Astrocyte (in vitro differentiated cells and primary cell): ENCODE results near the gene FANCE. TPM values are rescaled to one million over a fixed set of nuclear protein-coding genes. Genes with fewer than 3 reads are reported as not detected.

Experiments used
- DNase-seq: peaks from one replicate; pipeline ENCODE4 v3.0.0-alpha.2; 2010; ENCODE audit warnings: low read depth
- FAIRE-seq: peaks from 2 replicates; lab custom pipeline; 2011; peaks lifted over from hg19 to GRCh38; lab: Jason Lieb, UNC
- H2AFZ ChIP-seq: 2 replicates; pipeline ENCODE4 v1.6.0; 2012; ENCODE audit warnings: low read depth, low read length, inconsistent platforms
- H3K27ac ChIP-seq: 2 replicates; pipeline ENCODE4 v1.5.1; 2011; ENCODE audit warnings: low read depth, low read length, inconsistent platforms
- H3K27me3 ChIP-seq: 2 replicates; pipeline ENCODE4 v1.6.0; 2011; ENCODE audit warnings: low read length, inconsistent platforms; ENCODE audit not compliant: insufficient read depth
- H3K36me3 ChIP-seq: 2 replicates; pipeline ENCODE4 v1.5.1; 2011; ENCODE audit warnings: low read length, inconsistent platforms; ENCODE audit not compliant: insufficient read depth
- H3K4me1 ChIP-seq: 2 replicates; pipeline ENCODE4 v1.5.1; 2011; ENCODE audit warnings: low read length, inconsistent platforms; ENCODE audit not compliant: insufficient read depth
- H3K4me2 ChIP-seq: 2 replicates; pipeline ENCODE4 v1.6.0; 2012; ENCODE audit warnings: low read length, inconsistent platforms
- H3K4me3 ChIP-seq: 2 replicates; pipeline ENCODE4 v1.5.1; 2011; ENCODE audit warnings: low read depth, mild to moderate bottlenecking, low read length, inconsistent platforms; ENCODE audit not compliant: insufficient read depth
- H3K79me2 ChIP-seq: 2 replicates; pipeline ENCODE4 v1.6.0; 2012; ENCODE audit warnings: mild to moderate bottlenecking, low read length, inconsistent platforms; ENCODE audit not compliant: insufficient read depth
- H3K9ac ChIP-seq: 2 replicates; pipeline ENCODE4 v1.6.0; 2012; ENCODE audit warnings: mild to moderate bottlenecking, low read length, inconsistent platforms
- H3K9me3 ChIP-seq: 2 replicates; pipeline ENCODE4 v1.5.1; 2012; ENCODE audit warnings: low read depth, mild to moderate bottlenecking, low read length, inconsistent platforms; ENCODE audit not compliant: insufficient read depth
- H4K20me1 ChIP-seq: 2 replicates; pipeline ENCODE4 v1.6.0; 2012; ENCODE audit warnings: low read length, inconsistent platforms; ENCODE audit not compliant: insufficient read depth
- H3K27ac Mint-ChIP-seq: one replicate; pipeline ENCODE4 v1.8.0; 2021; ENCODE audit warnings: mild to moderate bottlenecking, mixed read lengths; ENCODE audit not compliant: unreplicated experiment
- H3K27me3 Mint-ChIP-seq: one replicate; pipeline ENCODE4 v1.8.0; 2021; ENCODE audit warnings: low read depth, mixed read lengths; ENCODE audit not compliant: unreplicated experiment
- H3K36me3 Mint-ChIP-seq: one replicate; pipeline ENCODE4 v1.8.0; 2021; ENCODE audit warnings: low read depth, mixed read lengths; ENCODE audit not compliant: unreplicated experiment
- H3K4me1 Mint-ChIP-seq: one replicate; pipeline ENCODE4 v1.8.0; 2021; ENCODE audit warnings: low read depth, mixed read lengths; ENCODE audit not compliant: unreplicated experiment
- H3K4me3 Mint-ChIP-seq: one replicate; pipeline ENCODE4 v1.8.0; 2021; ENCODE audit warnings: mild to moderate bottlenecking, moderate library complexity, mixed read lengths; ENCODE audit not compliant: unreplicated experiment
- H3K9me3 Mint-ChIP-seq: one replicate; pipeline ENCODE4 v1.8.0; 2021; ENCODE audit warnings: mild to moderate bottlenecking, mixed read lengths; ENCODE audit not compliant: unreplicated experiment
- CTCF ChIP-seq: IDR thresholded peaks from 2 replicates; pipeline ENCODE4 v1.5.1; 2011; ENCODE audit warnings: low read depth, mild to moderate bottlenecking, inconsistent platforms, low read length, moderate library complexity; ENCODE audit not compliant: insufficient read depth
- EZH2 ChIP-seq: IDR thresholded peaks from 2 replicates; pipeline ENCODE4 v1.6.1; 2012; ENCODE audit warnings: mild to moderate bottlenecking, low read length, inconsistent platforms; ENCODE audit not compliant: insufficient read depth
- total RNA-seq: library from RNA; stranded (reverse); gene quantifications from 2 replicates; pipeline ENCODE4 v1.2.1, GENCODE V29; 2021

The FANCE gene
- total RNA-seq, 1 donor from 2014 or later, result 2.9 TPM

- Histone ChIP-seq H3K4me2 (peak overlapping the region; percentile 45), H3K36me3 (peaks cover 9% of the 10 kb centered on the region), H3K9ac (peak overlapping the region; percentile 62), H3K9me3 (peaks cover 9% of the 10 kb centered on the region), H3K4me3 (no peak overlapping the region), H3K4me1 (peaks cover 47% of the 10 kb centered on the region), H3K27ac (peak overlapping the region; percentile 83), H3K27me3 (no peaks in the 10 kb centered on the region), H4K20me1 (no peaks in the 10 kb centered on the region), H3K79me2 (peaks cover 6% of the 10 kb centered on the region), H2AFZ (no peak overlapping the region)
- peak; percentile 69 for FAIRE-seq
- no peaks in the 10 kb centered on the region for H3K27me3 Mint-ChIP-seq
- H3K9me3 Mint-ChIP-seq, result peaks cover 15% of the 10 kb centered on the region
- no peak for TF ChIP-seq CTCF
- TF ChIP-seq EZH2, result no peak
- peak; percentile 97 for DNase-seq
- H3K36me3 Mint-ChIP-seq, result peaks cover 16% of the 10 kb centered on the region
- peaks cover 11% of the 10 kb centered on the region for H3K4me1 Mint-ChIP-seq
- peak overlapping the region; percentile 66 for H3K27ac Mint-ChIP-seq
- H3K4me3 Mint-ChIP-seq, result no peak overlapping the region
Measured at GRCh38 chr6:35425284-35425683, 26.9 kb upstream of the FANCE start.

DNA sequence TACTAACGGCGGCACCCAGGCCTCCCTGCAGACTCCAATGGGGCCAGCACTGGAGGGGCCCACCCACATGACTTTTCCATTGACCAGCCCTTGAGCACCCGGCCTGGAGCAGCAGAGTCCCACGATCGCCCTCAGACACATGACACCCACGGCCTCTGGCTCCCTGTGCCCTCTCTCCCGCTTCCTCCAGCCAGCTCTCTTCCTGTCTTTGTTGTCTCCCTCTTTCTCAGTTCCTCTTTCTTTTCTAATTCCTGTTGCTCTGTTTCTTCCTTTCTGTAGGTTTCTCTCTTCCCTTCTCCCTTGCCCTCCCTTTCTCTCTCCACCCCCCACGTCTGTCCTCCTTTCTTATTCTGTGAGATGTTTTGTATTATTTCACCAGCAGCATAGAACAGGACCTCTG lies 26.1 kb upstream of the FANCE start:
- FAIRE-seq (no peak), DNase-seq (no peak)
- no peak overlapping the region for H2AFZ ChIP-seq
- Mint-ChIP-seq H3K9me3 (peaks cover 15% of the 10 kb centered on the region), H3K27me3 (no peaks in the 10 kb centered on the region), H3K36me3 (peaks cover 16% of the 10 kb centered on the region), H3K27ac (no peak overlapping the region), H3K4me1 (peaks cover 11% of the 10 kb centered on the region), H3K4me3 (no peak overlapping the region)
- H3K27ac ChIP-seq, result peak overlapping the region; percentile 83
- peaks cover 9% of the 10 kb centered on the region for H3K9me3 ChIP-seq
- no peak overlapping the region for H3K4me3 ChIP-seq
- no peaks in the 10 kb centered on the region for H3K27me3 ChIP-seq
- H4K20me1 ChIP-seq, result no peaks in the 10 kb centered on the region
- peaks cover 47% of the 10 kb centered on the region for H3K4me1 ChIP-seq
- peak overlapping the region; percentile 62 for H3K9ac ChIP-seq
- TF ChIP-seq EZH2 (no peak), CTCF (no peak)
- peak overlapping the region; percentile 45 for H3K4me2 ChIP-seq
- peaks cover 4% of the 10 kb centered on the region for H3K79me2 ChIP-seq
- H3K36me3 ChIP-seq, result peaks cover 9% of the 10 kb centered on the region

- DNase-seq (no peak), FAIRE-seq (no peak)
- H3K27ac ChIP-seq, result peak overlapping the region; percentile 82
- Mint-ChIP-seq H3K27me3 (peaks cover under 1% of the 10 kb centered on the region), H3K4me1 (peaks cover 11% of the 10 kb centered on the region), H3K4me3 (no peak overlapping the region), H3K9me3 (peaks cover 15% of the 10 kb centered on the region), H3K27ac (no peak overlapping the region), H3K36me3 (peaks cover 13% of the 10 kb centered on the region)
- TF ChIP-seq EZH2 (no peak), CTCF (no peak)
- no peak overlapping the region for H3K4me3 ChIP-seq
- H3K27me3 ChIP-seq, result no peaks in the 10 kb centered on the region
- no peaks in the 10 kb centered on the region for H4K20me1 ChIP-seq
- peaks cover 9% of the 10 kb centered on the region for H3K9me3 ChIP-seq
- H2AFZ ChIP-seq, result no peak overlapping the region
- peak overlapping the region; percentile 80 for H3K4me2 ChIP-seq
- H3K36me3 ChIP-seq, result peaks cover 8% of the 10 kb centered on the region
- H3K79me2 ChIP-seq, result peaks cover 4% of the 10 kb centered on the region
- peak overlapping the region; percentile 66 for H3K9ac ChIP-seq
- H3K4me1 ChIP-seq, result peaks cover 47% of the 10 kb centered on the region
Measured at GRCh38 chr6:35427435-35427834, 24.7 kb upstream of the FANCE start.
